Esophagus muscularis mucosa (tissue), 3 donors: ENCODE measurements around the gene FAM25C.
"Not testable (repeated sequence)": the region's sequence is repeated elsewhere in the genome, so short reads cannot be mapped to it uniquely, and the experiment has no call there.

Experiments used
- POLR2AphosphoS5 ChIP-seq, 2 donors: sonication (generic); formaldehyde crosslinking; IDR thresholded peaks; one replicate each; pipeline ENCODE4 v1.6.1; 2017; ENCODE audit warnings: antibody characterized with exemption in 2 of 2
- TF ChIP-seq, protein P1 (sequence below), 3 experiments: fragments of 200-600 bp in 2 of 3; fragments of 450-650 bp in 1 of 3; sonication (generic) in 2 of 3; IDR thresholded peaks; one replicate each; pipeline ENCODE4 v1.5.1; 2017 to 2019; ENCODE audit warnings: antibody characterized with exemption in 3 of 3, mild to moderate bottlenecking in 2 of 3, moderate library complexity in 1 of 3

DNA sequence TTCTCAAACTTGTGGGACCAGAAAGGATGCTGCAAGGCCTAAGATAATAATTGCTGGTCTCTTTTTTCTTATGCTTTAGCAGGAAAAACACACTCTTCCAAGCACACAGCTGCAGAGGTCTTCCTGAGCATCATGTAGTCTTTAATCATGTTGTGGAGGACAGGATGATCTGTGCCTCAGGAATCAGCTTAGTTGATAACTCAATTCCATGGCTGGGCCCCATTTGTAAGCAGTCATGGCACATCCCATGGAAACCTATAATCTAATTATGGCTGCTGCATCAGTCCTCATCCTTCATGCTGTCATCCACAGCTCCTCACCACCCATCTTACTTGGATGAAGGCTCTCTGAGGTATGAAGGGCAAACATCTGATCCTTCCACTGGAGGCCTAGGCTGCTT lies 26.5 kb downstream of the FAM25C start:
- not testable (repeated sequence) for TF ChIP-seq POLR2AphosphoS5 (IDR thresholded peaks at IDR 0.05)
- TF ChIP-seq, protein P1, sequence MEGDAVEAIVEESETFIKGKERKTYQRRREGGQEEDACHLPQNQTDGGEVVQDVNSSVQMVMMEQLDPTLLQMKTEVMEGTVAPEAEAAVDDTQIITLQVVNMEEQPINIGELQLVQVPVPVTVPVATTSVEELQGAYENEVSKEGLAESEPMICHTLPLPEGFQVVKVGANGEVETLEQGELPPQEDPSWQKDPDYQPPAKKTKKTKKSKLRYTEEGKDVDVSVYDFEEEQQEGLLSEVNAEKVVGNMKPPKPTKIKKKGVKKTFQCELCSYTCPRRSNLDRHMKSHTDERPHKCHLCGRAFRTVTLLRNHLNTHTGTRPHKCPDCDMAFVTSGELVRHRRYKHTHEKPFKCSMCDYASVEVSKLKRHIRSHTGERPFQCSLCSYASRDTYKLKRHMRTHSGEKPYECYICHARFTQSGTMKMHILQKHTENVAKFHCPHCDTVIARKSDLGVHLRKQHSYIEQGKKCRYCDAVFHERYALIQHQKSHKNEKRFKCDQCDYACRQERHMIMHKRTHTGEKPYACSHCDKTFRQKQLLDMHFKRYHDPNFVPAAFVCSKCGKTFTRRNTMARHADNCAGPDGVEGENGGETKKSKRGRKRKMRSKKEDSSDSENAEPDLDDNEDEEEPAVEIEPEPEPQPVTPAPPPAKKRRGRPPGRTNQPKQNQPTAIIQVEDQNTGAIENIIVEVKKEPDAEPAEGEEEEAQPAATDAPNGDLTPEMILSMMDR (IDR thresholded peaks at IDR 0.05), result not testable (repeated sequence)
